T-helper 1 cell treated with Interleukin-12 subunit alpha and Interleukin-12 subunit beta and Interleukin-4 antibody, amounts not matched to agents 30 μg/mL and 1 μg/mL, for 36 hours (primary cell): ENCODE measurements around the gene YIPF3.
"Not testable (repeated sequence)": the region's sequence is repeated elsewhere in the genome, so short reads cannot be mapped to it uniquely, and the experiment has no call there.

ENCODE experiments used
- H3K27ac Mint-ChIP-seq: one replicate; pipeline ENCODE4 v1.8.0; 2021; ENCODE audit warnings: mild to moderate bottlenecking, mixed read lengths
- H3K27me3 Mint-ChIP-seq: one replicate; pipeline ENCODE4 v1.8.0; 2021; ENCODE audit warnings: low read depth, mixed read lengths
- H3K36me3 Mint-ChIP-seq: one replicate; pipeline ENCODE4 v1.8.0; 2021; ENCODE audit warnings: low read depth, mixed read lengths
- H3K4me1 Mint-ChIP-seq: one replicate; pipeline ENCODE4 v1.8.0; 2021; ENCODE audit warnings: low read depth, mixed read lengths
- H3K4me3 Mint-ChIP-seq: one replicate; pipeline ENCODE4 v1.8.0; 2021; ENCODE audit warnings: mild to moderate bottlenecking, moderate library complexity, mixed read lengths
- H3K9me3 Mint-ChIP-seq: one replicate; pipeline ENCODE4 v1.8.0; 2021; ENCODE audit warnings: mixed read lengths

YIPF3 gene

DNA sequence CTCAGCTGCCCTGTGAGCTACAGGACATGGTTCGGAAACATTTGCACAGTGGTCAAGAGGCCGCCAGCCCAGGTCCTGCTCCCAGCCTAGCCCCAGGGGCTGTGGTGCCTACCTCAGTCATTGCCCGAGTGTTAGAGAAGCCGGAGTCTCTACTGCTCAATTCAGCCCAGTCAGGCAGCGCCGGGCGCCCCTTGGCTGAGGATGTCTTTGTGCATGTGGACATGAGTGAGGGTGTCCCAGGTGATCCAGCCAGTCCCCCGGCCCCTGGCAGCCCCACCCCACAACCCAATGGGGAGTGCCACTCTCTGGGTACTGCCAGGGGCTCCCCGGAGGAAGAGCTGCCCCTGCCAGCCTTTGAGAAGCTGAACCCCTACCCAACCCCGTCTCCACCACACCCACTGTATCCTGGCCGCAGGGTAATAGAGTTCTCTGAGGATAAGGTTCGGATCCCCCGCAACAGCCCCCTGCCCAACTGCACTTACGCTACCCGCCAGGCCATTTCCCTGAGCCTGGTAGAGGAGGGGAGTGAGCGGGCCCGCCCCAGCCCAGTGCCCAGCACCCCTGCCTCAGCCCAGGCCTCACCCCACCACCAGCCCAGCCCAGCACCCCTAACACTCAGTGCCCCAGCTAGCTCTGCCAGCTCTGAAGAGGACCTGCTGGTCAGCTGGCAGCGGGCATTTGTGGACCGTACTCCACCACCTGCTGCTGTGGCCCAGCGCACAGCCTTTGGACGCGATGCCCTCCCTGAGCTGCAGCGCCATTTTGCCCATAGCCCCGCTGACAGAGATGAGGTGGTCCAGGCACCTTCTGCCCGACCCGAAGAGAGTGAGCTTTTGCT, 11.8 kb downstream of the YIPF3 start:
- H3K36me3 Mint-ChIP-seq, result peaks cover 30% of the 10 kb centered on the region
- H3K27ac Mint-ChIP-seq, result no peak overlapping the region
- peaks cover 5% of the 10 kb centered on the region for H3K4me1 Mint-ChIP-seq
- no peak overlapping the region for H3K4me3 Mint-ChIP-seq
- H3K9me3 Mint-ChIP-seq, result no peaks in the 10 kb centered on the region
- peaks cover 20% of the 10 kb centered on the region for H3K27me3 Mint-ChIP-seq

DNA sequence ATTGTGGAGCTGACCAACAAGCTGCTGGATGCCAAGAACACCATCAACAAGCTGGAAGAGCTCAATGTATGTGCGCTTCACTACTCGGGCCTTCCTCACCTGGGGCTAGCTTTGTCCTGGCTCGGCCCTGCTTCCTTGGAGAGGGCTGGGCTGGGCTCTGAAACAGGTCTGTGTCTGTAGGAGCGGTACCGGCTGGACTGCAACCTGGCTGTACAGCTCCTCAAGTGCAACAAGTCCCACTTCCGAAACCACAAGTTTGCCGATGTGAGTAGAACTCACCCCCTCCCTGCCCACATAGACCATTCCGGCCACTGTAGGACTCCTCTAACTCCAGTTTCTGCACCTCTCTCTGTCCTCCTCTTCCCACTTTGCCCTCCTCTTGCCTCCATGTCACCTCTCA, 13.3 kb downstream of the YIPF3 start:
- Mint-ChIP-seq H3K4me1 (no peaks in the 10 kb centered on the region), H3K36me3 (peaks cover 31% of the 10 kb centered on the region), H3K9me3 (no peaks in the 10 kb centered on the region), H3K4me3 (no peak overlapping the region), H3K27ac (no peak overlapping the region), H3K27me3 (peaks cover 10% of the 10 kb centered on the region)

DNA sequence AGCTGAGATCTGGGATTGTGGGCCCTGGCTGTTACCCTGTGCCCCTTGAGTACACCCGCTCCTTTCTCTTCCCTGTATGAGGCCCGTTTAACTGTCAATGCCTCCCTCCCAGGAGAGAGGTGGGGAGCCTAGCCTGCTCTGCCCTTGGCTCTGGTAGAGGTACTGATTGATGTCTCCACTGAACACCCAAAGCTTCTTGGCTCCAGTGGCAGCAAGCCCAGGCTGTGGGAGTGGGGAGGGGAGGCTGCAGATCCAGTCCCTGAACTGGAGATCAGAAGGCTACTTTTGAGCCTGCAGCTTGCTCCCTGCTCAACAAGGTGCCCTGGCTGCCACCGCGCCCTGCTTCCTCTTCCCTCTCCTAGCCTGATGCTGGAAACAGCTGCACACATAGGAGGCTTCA, 14.1 kb downstream of the YIPF3 start:
- peaks cover 31% of the 10 kb centered on the region for H3K36me3 Mint-ChIP-seq
- H3K9me3 Mint-ChIP-seq, result no peaks in the 10 kb centered on the region
- peaks cover 2% of the 10 kb centered on the region for H3K27me3 Mint-ChIP-seq
- no peaks in the 10 kb centered on the region for H3K4me1 Mint-ChIP-seq
- H3K27ac Mint-ChIP-seq, result no peak overlapping the region
- no peak overlapping the region for H3K4me3 Mint-ChIP-seq

DNA sequence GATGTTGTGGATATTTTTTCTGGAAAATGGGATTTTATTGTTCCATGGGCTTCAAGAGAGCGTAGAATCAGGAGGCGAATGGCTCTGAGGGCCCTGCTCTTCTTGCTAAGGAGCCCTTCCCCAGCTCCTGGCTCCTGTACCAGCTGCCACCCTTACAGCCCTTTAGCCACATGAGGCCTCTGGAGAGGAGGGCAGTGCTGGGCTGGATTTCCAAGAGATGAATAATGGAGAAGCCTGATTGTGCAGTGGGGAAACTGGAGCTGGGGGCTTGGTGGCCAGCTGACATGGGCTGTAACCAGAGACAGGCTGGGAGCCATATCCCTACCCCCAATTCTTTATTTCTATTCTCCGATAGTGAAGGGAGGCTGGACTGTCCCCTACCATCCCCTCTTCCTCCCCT, 15.8 kb downstream of the YIPF3 start:
- Mint-ChIP-seq H3K9me3 (no peaks in the 10 kb centered on the region), H3K36me3 (peaks cover 26% of the 10 kb centered on the region), H3K4me1 (no peaks in the 10 kb centered on the region), H3K4me3 (no peak overlapping the region), H3K27me3 (no peaks in the 10 kb centered on the region), H3K27ac (no peak overlapping the region)

DNA sequence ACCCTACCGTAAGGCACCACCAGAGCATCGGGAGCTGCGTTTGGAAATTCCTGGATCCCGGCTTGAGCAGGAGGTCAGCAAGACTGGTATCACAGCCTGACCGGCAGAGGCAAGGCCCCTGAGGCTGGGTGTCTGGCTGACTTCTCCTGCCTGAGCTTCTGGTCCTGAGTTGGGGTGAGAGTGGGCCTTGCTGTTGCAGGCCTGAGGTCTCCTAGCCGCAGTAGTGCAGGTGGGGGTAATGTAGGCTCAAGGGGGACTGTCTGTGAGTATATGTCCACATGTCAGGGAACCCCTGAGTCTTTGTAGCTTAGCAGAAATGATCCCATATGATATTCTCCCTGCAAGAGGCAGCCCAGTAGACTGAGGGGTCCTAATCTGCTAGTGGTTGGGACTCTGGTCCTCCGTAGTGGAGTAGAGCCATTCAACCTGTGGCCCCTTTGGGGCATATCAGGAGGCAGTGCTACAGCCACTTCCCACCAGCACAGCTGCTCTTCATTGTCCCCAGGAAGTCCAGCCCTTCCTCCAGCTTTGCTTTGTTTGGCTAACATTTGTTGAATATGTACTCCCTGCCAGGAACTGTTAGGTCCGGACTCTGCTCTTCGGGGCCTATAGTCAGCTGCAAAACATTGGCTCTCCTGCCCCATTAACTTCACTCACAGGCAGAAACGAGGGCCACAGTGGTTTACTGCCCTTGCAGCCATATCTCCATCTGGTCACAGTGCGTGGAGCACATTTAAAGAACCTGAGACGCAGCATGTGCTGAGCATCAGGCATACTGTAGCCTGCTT, 17.5 kb downstream of the YIPF3 start:
- H3K27ac Mint-ChIP-seq, result no peak overlapping the region

DNA sequence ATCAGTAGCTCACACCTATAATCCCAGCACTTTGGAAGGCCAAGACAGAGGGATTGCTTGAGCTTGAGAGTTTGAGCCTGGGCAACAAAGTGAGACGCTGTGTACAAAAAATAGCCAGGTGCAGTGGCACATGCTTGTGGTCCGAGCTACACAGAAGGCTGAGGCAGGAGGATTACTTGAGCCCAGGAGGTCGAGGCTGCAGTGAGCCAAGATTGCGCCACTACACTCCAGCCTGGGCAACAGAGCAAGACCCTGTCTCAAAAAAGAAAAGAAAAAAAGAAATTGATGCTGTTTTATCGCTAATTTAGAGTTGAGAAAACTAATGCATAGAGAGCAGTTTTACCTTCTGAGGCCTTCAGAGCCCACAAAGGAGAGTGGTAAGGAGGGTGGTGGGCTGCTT, 18.4 kb downstream of the YIPF3 start:
- H3K27me3 Mint-ChIP-seq, H3K27ac Mint-ChIP-seq, H3K9me3 Mint-ChIP-seq, H3K4me3 Mint-ChIP-seq: not testable (repeated sequence)
- Mint-ChIP-seq H3K36me3 (peaks cover 21% of the 10 kb centered on the region), H3K4me1 (peaks cover 13% of the 10 kb centered on the region)

More for the DNA sequence above, 17.5 kb downstream of the YIPF3 start:
- Mint-ChIP-seq H3K9me3 (no peaks in the 10 kb centered on the region), H3K27me3 (no peaks in the 10 kb centered on the region), H3K4me3 (no peak overlapping the region), H3K36me3 (peaks cover 24% of the 10 kb centered on the region), H3K4me1 (peaks cover 8% of the 10 kb centered on the region)

DNA sequence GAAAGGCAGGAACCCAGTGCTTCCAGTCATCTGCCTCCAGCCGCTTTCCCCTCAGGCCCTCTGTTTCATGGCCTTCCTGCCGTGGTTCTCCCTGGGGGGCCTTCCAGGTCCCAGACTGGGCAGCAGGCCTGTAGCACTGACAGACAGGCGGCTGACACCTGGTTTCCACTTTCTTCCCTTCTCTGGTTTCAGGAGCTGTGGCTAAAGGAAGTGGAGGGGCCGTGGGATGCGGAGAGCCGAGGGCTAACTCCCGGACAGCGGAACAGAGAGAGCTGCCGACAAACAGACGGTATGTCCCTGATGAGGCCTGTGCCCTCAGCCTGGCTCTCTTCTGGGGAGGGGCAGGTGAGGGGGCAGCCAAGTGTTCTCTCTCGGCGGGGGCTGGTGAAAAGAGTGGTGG, 19.0 kb downstream of the YIPF3 start:
- no peaks in the 10 kb centered on the region for H3K27me3 Mint-ChIP-seq
- H3K27ac Mint-ChIP-seq, result no peak overlapping the region
- no peak overlapping the region for H3K4me3 Mint-ChIP-seq
- no peaks in the 10 kb centered on the region for H3K9me3 Mint-ChIP-seq
- peaks cover 21% of the 10 kb centered on the region for H3K36me3 Mint-ChIP-seq
- peaks cover 16% of the 10 kb centered on the region for H3K4me1 Mint-ChIP-seq

DNA sequence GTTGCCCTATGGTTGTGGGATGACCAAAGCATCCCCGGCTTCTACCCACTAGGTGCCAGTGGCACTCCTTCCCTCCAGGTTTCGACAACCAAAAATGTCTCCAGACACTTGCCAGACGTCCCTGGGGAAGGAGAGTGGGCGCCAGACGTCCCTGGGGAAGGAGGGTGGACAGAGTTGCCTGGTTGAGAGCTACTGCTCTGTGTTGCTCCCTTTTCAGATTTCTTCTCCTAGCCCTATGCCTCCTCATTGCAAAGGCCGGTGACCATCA, 19.7 kb downstream of the YIPF3 start:
- Mint-ChIP-seq H3K27ac (no peak overlapping the region), H3K4me1 (peaks cover 16% of the 10 kb centered on the region), H3K4me3 (no peak overlapping the region), H3K27me3 (no peaks in the 10 kb centered on the region), H3K9me3 (no peaks in the 10 kb centered on the region), H3K36me3 (peaks cover 16% of the 10 kb centered on the region)

DNA sequence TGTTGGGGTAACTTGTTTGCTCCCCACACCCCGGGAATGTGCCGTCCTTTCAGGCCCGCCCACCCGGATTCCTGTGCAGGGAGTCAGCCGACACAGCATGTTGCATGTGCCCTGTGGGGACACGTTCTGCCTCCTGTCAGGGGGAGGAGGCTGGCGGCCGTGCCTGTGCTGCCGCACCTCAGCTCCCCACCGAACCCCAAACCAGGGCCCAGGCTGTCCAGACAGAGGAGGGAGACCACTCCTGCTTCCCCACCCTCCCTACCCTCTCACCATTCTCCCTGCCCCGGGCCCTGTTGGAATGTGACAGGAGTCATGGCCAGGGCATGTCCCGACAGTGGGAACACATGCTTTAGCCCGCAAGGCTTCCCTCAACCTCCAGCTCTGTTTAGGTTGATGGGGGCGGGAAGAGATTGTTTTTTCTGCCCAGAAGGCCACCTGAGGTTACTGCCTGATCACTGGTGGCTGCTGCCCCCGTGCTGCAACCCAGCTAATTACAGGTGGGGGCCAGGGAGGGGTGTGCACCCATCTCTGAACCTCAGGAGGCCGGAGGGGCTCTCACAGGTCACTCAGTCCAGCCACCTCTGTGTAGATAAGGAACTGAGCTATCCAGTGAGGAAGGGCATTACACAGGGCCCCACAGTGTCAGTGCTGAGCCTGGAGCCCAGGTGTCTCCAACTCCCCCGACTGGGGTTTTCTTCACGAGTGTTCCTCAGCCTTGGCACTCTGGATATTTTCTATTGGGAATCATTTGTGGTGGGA, 20.2 kb downstream of the YIPF3 start:
- Mint-ChIP-seq H3K27me3 (no peaks in the 10 kb centered on the region), H3K4me1 (peaks cover 16% of the 10 kb centered on the region), H3K36me3 (peaks cover 13% of the 10 kb centered on the region), H3K4me3 (no peak overlapping the region), H3K9me3 (no peaks in the 10 kb centered on the region), H3K27ac (no peak overlapping the region)

DNA sequence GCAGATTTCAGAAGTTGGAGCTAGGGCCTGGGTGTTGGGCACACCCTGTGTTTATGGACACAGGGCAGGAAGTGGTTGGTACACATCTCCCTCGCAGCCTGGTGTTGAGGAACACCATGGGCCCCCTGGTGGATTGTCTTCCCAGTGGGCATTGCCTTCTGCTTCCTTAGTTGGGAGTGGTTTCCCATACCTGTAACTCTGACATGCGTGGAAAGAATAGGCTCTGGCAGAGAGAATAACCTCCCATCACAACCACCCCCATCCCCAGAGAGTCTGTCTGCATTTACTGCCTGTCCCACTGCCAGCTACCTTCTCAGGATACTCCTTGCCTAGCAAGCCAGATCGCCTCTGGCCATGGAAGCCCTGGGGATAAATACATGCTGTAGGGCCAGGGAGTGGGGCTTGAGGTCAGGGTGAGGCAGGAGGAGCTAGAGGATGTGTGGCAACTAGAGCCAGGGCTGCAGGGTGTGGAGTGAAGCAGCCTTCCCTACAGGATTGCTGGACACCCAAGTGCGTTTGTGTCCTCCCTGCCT, 21.3 kb downstream of the YIPF3 start:
- Mint-ChIP-seq H3K9me3 (no peaks in the 10 kb centered on the region), H3K27ac (peak overlapping the region; percentile 80), H3K4me3 (no peak overlapping the region), H3K36me3 (peaks cover 8% of the 10 kb centered on the region), H3K27me3 (no peaks in the 10 kb centered on the region), H3K4me1 (peaks cover 16% of the 10 kb centered on the region)

DNA sequence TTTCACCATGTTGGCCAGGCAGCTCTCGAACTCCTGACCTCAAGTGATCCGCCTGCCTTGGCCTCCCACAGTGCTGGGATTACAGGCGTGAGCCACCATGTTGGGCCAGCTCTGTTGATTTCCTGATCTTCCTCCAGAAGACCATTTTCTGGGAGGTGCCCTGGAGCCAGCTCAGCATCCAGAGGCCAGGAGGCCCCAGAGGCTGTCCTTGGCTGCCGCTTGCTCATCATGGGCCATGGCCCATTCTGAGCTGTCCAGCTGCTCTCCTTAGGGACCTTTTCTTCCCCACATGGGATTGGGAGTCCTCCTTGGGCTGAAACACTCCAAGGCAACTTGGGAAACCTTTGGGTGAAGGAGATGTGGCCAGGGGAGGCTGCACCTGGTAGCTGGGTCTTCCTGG, 22.0 kb downstream of the YIPF3 start:
- peaks cover 11% of the 10 kb centered on the region for H3K36me3 Mint-ChIP-seq
- peaks cover 20% of the 10 kb centered on the region for H3K4me1 Mint-ChIP-seq
- H3K27ac Mint-ChIP-seq, result no peak overlapping the region
- H3K4me3 Mint-ChIP-seq, result no peak overlapping the region
- no peaks in the 10 kb centered on the region for H3K9me3 Mint-ChIP-seq
- no peaks in the 10 kb centered on the region for H3K27me3 Mint-ChIP-seq

DNA sequence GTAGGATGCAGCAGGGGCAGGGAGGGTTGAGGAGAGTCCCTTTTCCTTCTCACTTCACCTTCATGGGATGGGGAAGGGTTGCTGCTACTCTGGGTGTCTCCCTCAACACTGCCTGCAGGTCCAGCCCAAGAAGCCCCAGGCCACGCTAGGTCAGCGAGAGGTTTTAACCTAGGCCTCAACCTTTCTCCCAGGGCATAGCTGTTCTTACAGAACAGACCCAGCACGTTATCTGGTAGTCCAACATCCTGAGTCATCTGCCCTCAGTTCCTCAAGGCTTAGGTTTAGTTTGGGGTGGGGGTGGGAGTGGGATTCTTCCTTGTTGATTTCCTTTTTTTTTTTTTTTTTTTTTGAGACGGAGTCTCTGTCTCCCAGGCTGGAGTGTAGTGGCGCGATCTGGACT, 22.4 kb downstream of the YIPF3 start:
- H3K27ac Mint-ChIP-seq, result peak overlapping the region; percentile 41
- H3K4me3 Mint-ChIP-seq, result no peak overlapping the region
- no peaks in the 10 kb centered on the region for H3K27me3 Mint-ChIP-seq

DNA sequence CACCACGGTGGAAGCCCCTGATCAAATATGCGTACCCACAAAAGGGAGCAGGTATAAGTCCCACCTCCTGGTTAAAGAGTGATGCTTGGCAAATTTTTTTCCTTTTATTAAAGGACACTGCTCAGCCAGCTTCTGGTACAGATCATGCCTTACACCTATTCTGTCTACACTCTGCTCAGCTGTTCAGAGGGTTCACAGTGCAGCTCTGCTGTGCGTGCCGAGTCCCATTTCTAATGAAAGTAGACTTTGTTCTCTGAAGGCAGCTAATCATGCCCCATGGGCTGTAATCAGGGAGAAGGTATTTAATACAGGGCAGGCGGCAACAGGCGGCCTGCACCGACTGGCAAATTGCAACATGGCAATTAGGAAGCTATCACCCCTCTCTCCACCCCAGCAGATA, 22.9 kb downstream of the YIPF3 start:
- Mint-ChIP-seq H3K27me3 (no peaks in the 10 kb centered on the region), H3K36me3 (peaks cover 5% of the 10 kb centered on the region), H3K27ac (peak overlapping the region; percentile 41)

More for the DNA sequence above, 22.4 kb downstream of the YIPF3 start:
- Mint-ChIP-seq H3K36me3 (peaks cover 7% of the 10 kb centered on the region), H3K9me3 (no peaks in the 10 kb centered on the region), H3K4me1 (peaks cover 20% of the 10 kb centered on the region)

DNA sequence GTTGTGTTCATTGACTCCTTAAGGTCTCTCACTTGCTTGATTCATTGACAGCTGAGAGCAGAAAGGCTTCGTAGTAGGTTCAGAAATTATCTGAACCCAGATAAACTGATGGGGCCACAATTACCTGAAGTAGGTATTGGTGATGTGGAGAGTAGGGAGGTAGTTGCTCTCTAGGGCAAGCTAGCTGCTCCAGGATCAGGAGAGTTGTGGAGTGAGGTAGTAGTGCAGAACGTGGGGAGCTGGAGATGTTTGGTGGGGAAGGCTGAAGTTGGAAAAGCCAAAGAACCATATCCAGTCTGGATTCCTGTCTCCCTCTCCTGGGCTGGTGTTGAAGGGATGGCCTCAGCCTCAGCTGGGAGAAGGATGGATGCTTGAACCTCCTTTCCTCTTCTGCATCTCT, 23.5 kb downstream of the YIPF3 start:
- Mint-ChIP-seq H3K9me3 (no peaks in the 10 kb centered on the region), H3K4me1 (peaks cover 22% of the 10 kb centered on the region), H3K27me3 (no peaks in the 10 kb centered on the region), H3K36me3 (peaks cover 5% of the 10 kb centered on the region), H3K27ac (no peak overlapping the region), H3K4me3 (no peak overlapping the region)

More for the DNA sequence above, 22.9 kb downstream of the YIPF3 start:
- Mint-ChIP-seq H3K9me3 (no peaks in the 10 kb centered on the region), H3K4me1 (peaks cover 22% of the 10 kb centered on the region), H3K4me3 (no peak overlapping the region)
